Fibroblast of peridontal ligament (primary cell): ENCODE data around the gene NACAD.

Source experiments
- DNase-seq: peaks from one replicate; pipeline ENCODE4 v3.0.0-alpha.2; 2010; ENCODE audit errors: extremely low read depth

Gene NACAD

DNA sequence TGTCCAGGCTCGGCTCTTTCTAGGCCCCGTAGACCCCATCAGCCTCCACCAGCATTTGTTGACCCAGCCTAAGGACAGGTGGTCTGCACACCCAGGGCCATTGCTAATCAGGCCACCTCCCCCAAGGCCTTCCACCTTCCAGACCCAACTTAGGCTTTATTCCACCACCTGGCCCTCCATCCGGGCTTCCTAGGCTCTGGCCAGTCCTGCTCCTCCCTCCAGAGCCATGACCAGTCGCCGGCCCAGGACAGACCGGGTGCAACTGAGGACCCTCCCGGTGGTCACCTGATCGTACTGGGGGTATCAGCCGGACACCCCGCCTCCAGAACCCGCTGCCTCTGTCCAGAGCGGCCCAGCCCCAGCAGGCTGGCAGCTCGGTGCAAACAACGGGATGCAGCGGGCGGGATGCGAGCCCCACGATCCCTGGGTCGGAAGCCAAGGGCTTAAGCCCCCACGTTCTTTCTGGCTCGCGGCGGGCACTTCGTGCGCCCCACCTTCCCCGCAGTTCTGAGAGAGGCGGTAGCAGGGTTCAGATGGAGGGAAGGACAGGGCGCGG, 545 bp downstream of the NACAD start:
- no peak for DNase-seq

DNA sequence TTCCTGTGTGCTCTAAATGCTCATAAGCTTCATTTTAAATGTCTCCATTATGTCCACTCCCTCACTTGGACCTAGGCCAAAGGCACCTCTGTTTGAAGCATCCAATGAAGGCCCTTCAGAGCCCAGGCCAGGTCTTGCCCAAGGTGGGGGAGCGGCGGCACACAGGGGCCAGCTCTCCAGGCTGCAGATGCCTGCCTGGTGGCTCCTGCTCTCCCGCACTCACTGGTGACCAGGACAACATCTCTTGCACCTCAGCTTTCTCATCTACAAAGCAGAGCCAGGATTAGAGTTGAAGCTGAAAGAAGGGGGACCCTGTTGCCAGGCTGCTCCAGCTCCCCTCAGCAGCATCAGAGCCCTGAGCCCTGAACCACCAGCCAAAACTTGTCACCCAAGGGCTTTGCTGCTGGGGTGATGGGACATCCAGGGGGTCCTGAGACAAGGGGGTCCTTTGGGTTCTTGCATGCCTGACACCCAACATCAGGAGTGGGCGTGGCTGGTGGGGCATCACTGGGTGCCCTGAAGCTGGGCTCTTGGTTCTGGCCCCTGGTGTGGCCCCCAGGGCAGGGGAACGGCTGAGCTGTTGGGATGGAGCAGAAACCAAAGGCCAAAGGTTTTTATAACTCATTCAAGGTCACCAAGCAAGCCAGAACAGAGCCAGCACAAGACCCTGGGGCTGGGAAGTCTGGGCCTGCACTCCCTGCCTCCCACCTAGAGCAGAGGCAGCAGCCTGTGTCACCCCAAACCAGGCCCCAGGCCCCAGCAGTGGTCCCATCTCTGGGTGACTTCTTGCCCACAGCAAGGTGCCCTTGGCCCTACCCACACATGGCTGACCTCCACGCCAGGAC, 1.2 kb downstream of the NACAD start:
- no peak for DNase-seq

DNA sequence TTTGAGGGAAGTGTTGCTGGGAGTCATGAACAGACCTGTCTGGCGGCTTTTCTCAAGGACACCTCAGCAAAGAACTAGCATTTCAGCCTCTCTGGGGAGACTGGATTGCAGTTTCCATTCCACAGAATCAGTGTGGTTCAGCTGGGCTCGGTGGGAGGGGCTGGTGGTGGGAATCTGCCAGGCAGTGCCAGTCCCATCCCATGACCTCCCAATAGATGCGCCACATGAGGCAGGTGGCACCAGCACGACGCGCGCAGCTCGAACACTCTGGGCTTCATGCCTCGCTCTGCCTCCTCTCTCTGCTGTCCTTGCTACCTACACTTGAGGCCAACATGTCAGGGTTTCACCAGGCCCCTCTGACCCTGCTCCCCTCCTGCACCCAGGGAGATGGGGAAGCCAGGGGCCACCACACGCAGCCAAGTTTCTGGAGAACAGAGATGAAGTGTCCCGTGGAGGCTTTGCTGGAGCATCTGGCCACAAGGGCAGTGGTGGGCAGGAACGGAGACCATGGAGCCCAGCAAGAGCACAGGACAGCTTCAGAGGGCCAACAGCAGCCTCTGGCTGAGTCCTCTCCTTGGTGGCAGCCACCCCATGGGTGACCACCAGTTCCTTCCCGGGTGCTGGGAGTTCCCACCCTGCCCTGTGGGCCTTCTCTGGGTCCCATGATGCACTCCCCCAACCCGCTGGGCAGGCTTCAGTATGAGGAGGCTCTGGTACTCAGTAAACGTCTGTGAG, 2.3 kb downstream of the NACAD start:
- DNase-seq: no peak

DNA sequence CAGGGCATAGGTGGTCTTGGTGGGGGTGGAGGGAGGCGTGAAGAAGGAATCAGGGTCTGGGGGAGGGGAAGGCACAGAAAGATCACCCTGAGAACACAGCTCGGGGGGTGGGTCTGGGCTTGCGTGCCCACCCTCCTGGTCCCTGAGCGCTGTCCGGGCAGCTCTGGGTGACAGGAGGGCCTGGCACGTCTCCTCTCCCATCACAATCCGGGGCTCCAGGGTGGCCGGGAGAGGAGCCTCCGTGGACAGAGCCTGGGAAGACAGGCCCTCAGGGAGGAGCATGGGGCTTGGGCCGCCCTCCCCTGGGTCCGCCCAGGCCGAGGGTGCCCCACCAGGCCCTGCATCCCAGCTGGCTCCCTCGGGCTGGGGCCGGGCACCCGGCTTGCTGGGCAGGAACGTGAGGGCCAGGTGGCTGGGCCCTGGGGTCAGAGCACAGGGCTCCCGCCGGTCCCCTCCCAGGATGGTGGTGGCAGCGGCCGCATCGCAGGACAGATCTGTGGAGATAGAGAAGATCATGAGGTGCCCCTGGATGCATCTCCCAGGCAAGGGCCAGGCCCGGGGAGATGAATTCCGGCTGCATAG, 3.1 kb downstream of the NACAD start:
- no peak for DNase-seq

DNA sequence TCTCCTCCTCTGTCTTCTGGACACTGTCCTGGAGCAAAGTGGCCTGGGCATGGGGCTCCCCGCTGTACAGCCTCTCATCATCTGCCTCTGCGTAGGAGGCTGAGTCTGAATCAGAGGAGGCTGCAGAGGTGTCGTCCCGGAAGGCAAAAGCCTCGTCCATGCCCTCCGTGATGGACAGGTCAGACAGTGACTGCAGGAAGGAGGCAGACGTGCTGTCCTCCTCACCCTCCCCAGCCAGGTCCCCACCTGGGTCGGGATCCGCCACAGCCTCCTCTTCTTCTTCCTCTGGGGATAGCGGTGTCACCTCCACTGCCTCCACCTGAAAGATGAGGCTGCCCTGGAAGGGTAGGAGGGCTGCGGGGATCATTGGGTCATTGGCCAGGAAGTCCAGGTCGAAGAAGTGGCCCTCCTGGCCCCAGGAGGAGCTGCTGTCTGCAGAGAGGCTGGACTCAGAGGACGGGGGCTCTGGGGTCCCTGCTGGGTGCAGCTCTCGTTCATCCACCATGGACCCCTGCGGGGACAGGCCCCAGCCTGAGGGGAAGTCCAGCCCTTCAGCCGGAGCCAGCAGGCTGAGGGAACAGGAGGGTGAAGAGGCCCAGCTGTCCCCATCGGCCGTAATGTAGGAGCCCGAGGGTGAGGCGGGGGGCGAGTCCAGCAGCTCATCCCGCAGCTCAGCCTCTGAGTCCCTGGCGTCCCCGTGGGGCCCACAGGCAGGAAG, 3.7 kb downstream of the NACAD start:
- no peak for DNase-seq

DNA sequence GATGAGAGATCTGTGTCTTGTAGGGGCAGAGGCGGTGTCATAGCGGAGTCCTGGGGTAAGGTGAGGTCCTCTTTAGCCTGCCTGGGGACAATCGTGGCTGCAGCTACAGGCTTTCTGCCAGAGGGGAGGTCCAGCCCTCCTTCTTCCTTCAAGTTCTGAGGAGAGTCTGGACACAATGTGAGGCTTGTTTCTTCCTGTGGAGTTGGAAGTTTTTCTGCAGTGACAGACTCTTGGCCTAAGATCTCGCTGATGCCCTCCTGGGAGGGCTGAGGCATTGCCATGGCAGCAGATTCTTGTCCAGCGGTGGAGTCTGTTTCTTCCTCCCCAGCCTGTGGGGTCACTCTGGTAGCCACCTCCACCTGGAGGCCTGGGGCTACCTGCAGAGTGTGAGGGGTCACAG, 4.4 kb downstream of the NACAD start:
- DNase-seq: no peak

DNA sequence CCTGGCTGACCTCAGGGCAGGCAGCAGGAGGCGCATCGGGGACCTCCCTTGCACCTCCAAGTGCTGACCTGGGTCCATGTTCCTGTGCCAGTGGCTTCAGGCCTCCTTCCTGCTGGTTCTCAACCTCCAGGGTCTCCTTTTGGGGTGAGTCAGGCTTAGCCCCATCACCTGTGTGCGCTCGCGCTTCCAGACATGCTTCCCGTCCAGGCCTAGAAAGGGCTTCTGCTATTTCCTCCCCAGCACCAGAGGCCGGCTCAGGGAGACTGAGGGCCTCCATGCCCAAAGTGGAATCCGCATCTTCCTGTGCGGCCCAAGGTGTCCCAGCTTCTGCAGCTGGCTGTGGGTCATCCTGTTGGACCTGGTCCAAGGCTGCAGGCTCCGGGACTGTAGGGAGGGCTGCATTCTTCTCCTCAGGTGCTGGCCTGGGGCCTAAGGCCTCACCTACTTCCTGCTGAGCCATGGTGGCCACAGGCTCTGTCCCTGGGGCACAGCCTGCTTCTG, 5.9 kb downstream of the NACAD start:
- no peak for DNase-seq

DNA sequence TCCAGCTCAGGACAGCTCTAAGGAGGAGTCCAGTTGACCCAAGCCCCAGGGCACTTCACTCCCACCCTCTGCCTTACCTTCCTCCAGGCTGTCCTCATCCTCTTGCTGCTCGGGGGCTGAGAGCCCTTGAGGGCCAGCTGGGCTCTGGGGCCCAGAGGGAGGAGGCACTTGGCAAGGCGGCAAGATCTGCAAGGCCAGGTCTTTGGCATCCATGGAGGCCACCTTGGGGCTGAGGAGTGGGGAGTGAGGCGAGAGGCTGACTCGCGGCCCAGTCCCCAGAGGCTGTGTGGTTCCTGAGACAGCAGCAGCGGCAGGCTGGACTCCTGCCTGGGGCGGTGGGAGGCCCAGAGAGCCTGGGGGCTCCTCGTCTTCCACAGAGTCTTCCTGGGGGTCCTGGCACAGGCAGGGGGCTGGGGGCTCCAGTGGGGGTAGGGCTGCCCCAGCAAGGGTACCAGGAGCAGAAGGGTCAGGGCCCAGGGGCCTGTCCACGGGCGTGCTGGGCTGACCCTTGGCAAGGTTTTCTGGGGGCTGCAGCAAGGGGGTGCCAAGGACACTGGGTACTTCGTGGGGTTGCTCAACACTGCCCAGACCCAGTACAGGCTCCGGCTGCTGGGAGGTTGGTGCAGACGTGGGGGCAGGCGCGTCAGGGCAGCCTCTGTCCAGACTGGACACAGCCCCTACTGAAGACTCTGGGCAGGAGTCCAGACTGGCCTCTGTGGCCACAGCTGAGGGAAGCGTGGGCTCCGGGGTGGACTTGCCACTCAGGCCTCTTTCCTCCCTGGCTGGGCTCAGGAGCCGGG, 6.5 kb downstream of the NACAD start:
- no peak for DNase-seq

DNA sequence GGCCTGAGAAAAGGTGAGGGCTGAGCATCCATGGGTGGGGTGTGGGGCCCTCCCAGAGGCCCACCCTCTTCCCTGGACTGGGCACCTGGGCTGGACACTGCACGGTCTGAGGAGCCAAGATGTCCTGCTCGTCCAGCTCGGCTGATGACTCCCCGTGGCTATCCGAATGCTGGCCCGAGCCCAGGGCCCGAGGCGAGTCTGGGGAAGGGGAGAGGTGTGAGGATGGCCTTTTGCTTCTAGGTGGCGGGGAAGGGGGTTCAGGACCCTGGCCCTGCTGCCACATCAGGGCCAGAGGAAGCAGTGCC, 7.1 kb downstream of the NACAD start:
- DNase-seq: no peak

DNA sequence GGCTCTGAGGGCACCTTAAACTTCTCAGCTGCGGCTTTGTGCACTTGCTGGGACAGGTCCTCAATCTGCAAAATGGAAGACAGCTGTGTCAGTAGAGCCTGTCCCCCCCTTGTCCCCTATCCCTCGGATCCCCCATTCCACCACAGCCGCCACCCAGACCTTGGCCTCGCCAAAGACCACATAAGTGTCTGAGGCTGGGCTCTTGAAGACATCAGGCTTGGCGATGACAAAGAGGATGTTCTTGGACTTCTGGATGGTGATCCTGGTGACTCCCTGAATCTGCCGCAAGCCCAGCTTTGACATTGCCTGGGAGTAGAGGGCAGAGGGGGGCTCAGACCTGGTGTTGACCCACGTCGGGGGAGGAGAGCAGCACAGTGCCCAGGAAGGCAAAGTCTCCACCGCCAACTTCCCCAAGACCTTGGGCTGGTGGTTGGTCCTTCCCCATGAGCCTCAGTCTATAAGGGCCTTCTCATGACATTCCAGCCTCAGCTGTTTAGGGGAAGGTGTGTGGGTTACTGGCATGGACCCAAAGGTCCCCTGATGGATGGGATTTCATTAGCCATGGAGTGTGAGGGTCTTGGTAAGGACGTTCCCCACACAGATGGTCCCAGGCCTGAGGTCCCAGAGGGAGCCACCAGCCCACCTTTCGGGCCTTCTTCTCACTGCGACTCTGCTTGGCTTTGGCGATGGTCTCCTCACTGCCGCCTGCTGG, 7.7 kb downstream of the NACAD start:
- no peak for DNase-seq

DNA sequence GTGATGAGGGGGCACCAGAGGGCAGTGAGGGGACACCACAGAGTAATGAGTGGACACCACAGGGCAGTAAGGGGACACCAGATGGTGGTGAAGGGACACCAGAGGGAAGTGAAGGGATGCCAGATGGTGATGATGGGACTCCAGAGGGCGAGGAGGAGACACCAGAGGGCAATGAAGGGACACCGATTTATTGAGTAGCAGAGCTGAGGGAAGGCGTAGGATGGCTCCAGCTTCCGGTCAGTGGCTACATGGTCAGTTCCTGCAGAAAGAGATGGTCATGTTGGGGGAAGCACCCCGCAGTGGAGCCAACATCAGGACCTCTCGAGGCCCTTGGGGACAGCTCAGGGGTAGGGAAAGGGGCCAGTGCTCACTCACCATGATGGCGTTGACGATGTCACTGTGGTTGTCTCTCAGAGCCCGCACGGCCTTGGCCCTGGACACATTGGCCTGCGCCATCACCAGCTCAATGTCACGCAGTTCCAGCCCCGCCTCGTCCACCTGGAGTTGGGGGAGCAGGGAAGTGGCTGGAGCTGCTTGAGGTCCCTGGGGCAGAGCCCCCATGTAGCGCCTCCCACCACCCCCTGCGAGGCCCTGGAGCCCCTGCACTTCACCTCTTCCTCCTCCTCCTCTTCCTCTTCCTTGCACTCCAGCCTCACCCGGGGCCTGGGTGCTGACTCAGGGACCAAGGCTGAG, 8.4 kb downstream of the NACAD start:
- no peak for DNase-seq

DNA sequence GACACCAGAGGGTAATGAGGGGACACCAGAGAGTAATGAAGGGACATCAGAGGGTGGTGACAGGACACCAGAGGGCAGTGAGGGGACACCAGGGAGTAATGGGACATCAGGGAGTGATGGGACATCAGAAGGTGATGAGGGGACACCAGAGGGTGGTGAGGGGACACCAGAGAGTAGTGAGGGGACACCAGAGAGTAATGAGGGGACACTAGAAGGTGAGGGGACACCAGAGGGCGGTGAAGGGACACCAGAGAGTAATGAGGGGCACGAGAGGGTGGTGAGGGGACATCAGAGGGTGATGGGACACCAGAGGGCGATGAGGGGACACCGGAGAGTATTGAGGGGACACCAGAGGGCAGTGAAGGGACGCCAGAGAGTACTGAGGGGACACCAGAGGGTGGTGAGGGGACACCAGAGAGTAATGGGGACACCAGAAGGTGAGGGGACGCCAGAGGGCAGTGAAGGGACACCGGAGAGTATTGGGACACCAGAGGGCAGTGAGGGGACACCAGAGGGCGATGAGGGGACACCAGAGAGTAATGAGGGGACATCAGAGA, 10.6 kb downstream of the NACAD start:
- DNase-seq: no peak

DNA sequence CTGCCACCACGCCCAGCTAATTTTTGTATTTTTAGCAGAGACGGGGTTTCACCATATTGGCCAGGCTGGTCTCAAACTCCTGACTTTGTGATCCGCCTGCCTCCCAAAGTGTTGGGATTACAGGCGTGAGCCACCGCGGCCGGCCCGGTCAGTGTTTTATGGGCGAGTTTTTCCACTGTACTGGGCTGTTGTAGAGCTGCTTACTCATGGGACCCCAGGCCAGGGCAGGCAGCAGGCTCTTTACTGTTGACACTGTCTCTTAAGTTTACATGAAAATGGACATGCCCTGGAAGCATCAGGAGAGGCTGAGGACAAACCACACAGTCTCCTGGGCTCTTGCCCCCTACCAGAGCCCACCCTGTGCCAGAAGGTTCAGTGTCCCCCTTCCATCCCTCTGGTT, 11.2 kb downstream of the NACAD start:
- DNase-seq: no peak

DNA sequence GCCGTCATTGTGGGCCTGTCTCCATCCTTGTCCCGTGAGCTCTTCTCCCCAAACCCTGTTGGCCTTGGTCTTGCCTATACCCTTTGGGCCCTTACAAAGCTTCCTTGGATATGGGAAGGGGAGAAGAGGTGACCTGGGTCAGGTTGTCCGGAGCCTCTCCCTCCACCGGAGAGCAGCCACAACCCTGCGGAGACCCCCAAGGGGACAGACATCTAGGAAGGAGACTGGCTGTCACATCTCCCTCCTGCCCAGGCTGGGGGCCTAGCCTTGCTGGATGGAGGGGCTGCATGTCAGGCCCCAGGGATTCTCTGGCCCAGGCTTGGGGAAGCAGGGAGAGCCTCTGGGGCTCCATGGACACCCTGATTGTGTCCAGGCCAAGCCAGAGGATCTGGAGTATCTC, 11.8 kb downstream of the NACAD start:
- no peak for DNase-seq

DNA sequence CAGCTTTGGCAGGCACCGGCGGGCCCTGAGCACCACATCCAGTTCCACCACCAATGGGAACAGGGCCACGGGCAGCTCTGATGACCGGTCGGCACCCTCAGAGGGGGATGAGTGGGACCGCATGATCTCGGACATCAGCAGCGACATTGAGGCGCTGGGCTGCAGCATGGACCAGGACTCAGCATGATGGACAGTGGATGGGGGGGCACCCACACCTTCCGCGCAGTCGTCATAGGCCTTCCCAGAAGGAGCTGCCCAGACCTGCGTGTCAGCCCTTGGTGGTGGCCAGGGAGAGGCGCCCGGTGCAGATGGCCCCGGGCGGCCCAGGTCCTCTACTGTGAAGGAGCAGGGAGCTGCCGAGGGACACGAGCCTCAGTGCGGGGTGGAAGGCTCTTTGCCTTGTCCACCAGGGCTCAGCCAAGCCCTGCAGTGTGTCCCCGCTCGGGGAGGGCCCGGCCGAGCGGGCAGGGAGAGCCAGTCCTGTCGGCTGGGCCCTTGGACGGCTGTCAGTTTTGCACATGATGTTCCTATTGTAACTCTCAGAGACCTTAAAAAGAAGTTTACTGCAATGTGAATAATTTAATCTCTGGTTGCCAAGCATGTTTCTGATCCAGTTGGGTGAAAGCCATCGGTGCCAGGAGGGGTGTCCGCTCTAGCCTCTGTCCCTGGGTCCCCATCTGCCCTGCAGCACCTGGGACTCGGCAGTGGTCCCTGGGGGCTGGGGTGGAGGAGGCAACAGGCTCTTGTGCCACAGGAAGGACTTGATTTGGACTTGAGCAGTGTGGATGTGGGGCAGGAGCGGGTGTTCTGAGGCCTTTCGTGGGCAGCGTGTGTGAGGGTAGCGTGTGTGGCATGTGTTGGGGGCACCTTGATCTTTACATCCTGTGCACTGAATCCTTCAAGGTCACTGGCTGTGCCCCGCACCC, 12.6 kb downstream of the NACAD start:
- no peak for DNase-seq

DNA sequence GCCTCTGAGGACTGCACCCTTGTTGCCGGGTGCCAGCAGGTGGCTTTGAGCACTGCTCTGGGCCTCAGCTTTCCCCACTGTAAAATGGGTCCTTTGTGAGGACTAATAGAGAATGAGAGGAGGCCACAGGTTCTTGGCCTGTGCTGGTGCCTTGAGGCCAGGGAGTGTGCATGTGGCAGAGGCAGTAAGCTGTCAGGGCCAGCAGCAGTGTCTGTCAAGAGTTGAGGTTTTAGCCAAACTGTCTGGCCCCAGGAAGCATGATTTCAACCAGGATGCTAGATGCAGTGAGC, 13.5 kb downstream of the NACAD start:
- no peak for DNase-seq

DNA sequence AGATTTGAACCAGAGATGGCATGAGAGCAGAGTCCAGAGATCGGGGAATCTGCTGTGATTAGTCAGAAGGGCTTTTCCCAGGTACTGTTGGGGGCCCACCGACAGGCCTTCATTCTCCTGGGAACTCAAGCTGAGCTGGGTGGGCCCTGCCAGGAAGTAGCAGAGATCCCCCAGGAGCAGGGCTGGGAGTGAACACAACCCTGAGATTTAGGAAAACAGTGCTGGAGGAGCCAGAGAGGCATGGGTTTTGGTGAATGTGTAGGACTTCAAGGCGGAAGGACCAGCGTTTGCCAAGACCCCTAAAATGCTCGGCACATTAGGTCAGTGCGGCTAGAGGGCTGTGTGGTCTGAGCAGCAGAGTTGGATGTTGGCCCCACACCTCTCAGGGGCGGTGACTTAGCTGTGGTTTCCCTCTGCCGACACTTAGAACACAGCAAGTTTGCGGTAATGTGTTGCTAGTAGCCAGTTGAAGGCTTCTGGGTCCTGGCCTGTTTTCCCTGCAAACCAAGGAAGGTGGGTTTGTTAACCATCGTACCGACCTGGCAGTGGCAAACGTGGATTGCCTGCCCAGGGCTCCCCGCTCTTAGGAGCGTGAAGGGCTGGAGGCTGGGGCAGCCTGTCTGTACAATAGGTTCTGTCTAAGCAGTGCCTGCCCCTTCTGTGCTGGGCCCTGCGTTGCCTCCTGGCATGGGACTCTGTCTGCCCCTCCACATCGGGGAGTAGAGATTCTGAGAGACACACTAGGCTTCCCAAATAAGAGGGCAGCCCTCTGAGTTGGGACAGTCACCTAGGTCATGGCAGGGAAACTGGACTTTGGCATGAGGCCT, 14.0 kb downstream of the NACAD start:
- DNase-seq: no peak
